GM19025 (cell line): ENCODE measurements around the gene UBE2G2.

Source experiments
- ATAC-seq: cut with Tn5 transposase; IDR thresholded peaks from one replicate; pipeline ENCODE4 v1.9.1; 2021; ENCODE audit warnings: mild to moderate bottlenecking, low read depth, moderate library complexity; ENCODE audit not compliant: unreplicated experiment

The UBE2G2 gene

DNA sequence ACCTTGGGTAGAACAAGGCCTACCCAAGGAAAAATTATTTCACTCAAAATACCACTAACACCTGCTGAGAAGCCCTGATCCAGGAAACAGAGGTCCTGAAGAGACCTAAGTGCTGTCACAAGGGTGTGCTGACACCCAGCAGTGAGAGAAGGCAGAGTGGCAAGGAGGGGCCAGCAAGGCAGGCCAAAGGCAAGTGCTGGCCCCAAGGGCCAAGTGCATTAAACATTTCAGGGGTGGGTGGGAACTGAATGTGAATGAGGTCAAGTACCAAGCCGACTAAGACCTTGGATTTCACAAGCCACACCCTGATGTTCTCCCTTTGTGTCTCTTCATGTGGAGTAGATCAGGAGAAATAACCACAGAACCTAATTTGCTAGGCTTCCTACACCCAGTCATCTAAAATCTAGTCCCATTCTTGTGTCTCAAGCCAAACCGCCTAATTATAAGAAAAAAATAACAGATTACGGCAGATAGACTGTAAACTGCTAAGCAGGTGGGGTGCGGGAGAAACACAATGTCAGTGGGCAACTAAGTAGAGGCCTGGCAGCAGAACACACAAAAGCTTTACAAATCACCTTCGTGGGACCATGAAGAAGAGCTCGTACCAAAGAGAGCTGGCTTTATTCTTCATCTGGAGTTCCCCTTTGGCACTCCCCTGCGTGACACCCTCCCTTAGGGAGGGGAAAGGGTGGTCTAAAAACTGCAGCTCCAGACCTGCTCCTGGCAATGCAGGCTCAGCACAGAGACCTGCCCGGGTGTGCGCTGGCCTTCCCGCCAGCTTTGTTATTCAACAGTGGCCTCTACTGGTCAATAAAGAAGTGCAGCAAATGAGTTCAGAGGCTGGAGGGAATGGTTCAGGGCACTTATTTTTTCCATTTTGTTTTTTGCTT is 8.7 kb downstream of the UBE2G2 start:
- no peak for ATAC-seq

DNA sequence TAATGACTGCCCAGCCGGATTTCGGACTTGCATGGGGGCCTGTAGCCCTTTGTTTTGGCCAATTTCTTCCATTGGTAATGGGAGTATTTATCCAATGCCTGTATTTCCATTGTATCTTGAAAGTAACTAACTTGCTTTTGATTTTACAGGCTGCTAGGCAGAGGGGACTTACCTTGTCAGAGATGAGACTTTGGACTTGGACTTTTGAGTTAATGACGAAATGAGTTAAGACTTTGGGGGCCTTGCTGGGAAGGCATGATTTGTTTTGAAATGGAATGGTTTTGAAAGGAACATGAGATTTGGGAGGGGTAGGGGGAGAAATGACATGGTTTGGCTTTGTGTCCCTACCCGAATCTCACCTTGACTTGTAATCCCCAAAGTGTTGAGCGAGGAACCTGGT is 9.6 kb downstream of the UBE2G2 start:
- ATAC-seq, result no peak

DNA sequence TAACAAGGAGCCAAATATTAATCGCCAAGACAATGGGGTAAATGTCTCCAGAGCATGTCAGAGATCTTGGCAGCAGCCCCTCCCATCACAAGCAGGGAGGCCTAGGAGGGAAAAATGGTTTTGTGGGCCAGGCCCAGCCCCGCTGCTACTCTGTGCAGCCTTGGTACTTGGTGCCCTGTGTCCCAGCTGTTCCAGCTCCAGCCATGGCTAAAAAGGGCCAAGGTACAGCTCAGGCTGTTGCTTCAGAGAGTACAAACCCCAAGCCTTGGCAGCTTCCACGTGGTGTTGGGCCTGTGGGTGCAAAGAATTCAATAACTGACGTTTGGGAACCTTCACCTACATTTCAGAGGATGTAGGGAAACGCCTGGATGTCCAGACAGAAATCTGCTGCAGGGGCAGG is 10.4 kb downstream of the UBE2G2 start:
- no peak for ATAC-seq

DNA sequence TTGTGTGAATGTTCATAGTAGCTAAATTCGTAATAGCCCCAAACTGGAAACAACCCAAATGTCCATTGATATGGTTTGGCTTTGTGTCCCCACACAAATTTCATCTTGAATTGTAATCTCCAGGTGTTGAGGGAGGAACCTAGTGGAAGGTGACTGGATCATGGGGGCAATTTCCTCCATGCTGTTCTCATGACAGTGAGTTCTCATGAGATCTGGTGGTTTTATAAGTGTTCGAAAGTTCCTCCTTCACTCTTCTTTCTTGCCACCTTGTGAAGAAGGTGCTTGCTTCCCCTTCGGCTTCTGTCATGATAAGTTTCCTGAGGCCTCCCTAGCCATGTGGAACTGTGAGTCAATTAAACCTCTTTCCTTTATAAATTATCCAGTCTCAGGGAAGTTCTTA is 11.3 kb downstream of the UBE2G2 start:
- ATAC-seq, result no peak

DNA sequence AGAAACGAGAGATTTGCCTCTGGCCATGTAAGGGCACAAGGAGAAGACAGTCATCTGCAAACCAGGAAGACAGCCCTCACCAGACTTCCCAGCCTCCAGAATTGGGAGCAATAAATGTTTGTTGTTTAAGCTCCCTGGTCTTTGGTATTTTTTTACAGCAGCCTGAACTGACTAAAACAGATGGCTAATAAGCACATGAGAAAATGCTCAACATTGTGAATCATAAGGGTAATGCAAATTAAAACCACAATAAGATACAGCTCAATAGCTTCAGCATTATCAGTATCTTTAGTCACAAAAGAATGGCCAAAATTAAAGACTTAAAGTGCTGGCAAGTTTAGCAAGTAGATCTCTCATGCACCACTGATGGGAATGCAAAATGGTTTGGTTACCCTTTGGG is 11.7 kb downstream of the UBE2G2 start:
- no peak for ATAC-seq

DNA sequence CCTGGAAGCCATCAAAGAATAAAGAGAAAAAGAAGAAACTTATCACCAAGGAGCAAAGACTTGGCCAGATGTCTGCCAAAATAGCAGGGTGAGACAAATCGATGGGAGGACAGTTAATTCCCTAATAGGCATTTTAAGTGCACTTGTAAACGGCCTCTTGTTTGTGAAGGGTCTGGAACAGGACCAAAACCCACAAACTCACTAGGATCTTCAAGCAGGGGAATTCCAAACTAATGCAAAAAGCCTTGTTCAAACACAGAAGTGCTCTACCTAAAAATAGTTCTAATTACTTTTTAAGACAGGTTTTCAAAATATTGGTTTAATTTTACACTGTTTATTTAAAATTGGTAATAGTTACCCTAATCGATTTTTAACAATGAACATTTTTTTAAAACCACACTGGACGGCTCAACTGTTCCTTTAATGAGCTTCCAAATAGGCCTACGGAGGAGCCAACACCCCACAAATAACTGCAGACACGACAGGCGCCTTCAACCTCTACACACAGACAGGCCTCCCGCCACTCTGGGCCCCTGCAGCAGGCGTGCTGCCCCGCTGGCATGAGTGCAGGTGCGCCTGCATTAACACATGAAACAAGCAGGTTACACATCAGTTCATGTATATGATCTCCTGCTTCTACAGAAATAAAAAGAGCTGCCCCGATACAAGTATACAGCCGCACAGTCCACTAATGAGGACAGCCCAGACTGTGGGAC is 15.8 kb downstream of the UBE2G2 start:
- ATAC-seq, result no peak

DNA sequence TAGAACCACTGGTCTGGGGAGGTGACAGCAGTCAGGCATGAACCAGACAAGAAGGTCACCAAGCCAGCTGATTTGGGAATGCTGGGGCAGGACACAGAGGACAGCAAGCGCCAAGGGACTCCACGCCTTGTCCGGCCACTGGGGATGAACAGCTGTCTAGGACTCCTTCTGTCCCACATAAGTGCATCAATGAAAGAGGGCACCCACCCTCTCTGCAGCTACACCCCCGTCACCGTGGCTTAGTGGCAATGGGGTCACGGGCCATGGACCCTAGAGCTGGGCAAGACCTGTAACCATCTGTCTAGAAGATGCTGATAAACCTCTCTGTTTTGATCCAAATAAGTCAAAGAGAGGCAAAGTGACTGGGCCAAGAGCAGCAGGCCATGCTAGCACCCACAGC is 16.8 kb downstream of the UBE2G2 start:
- ATAC-seq, result no peak

DNA sequence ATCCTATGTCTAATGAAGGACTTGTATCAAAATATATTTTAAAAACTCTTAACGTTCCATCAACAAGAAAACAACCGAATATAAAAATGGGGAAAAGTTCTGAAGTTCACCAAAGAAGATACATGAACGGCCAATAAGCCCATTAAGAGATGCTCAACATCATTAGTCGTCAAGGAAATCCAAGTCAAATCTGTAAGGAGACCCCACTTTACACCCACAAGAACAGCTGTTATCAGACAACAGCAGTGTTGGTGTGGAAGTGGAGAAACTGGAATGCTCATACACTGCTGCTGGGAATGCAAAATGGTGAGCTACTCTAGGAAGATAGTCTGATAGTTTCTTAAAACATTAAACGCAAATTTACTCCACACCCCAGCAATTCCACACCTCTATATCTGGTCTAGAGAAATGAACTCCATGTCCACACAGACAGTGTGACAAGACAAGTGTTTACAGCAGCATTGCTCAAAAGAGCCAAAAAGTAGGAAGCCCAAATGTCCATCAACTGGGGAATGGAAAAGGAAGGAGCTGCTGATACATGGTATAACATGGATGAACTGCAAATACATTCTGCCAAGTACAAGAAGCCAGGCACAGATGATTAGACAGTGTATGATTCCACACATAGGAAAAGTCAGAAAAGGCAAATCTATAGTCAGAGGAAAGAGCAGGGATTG is 18.5 kb downstream of the UBE2G2 start:
- no peak for ATAC-seq

DNA sequence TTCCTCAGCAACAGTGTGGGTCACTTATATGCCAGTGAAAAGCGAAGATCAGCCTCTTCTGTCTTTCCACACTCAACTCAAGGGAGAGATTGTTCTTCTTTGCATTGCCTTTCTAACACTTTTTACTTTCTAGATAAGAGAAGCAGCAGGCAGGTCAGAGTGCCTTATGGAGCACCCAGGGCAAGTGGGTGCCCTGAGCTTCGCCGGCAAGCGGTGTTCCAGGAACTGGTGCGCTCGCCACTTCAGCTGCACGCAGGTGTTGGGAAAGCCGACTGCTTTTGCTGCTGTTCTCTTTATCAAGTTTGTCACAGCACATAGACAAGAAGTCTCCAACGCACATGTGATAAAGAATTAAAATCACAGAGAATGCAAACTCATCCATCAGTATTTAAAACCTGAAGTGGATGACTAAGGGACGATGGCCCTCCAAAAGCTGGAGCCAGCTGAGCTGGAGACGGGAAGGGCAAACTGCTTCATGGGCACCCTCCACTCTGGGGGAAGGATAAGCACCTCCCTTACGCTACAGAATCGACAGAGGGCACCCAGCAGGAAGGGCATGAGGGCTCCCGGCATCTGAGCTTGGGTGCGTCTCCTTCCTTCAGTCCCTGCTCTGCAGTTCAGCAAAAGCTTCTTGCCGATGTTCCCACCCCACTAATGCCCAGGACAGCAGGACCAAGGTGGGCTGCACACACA is 20.7 kb downstream of the UBE2G2 start:
- ATAC-seq, result no peak

DNA sequence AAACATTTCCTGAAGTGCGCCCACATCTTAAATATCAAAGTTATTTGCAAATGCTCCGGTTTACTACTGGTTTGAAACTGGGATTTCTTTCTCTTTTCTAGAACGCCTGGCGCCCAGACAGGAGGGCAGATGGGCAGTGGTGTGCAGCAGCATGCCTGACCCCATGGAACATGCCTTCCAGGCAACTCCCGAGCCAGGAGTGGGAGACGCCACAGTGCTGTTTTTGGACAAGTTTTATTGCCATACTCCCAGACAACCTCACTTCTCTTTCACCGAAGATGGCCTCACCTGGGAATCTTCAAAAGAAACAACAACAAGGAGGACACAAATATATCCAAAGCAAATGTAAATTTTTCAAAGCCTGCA is 21.5 kb downstream of the UBE2G2 start:
- ATAC-seq, result no peak

DNA sequence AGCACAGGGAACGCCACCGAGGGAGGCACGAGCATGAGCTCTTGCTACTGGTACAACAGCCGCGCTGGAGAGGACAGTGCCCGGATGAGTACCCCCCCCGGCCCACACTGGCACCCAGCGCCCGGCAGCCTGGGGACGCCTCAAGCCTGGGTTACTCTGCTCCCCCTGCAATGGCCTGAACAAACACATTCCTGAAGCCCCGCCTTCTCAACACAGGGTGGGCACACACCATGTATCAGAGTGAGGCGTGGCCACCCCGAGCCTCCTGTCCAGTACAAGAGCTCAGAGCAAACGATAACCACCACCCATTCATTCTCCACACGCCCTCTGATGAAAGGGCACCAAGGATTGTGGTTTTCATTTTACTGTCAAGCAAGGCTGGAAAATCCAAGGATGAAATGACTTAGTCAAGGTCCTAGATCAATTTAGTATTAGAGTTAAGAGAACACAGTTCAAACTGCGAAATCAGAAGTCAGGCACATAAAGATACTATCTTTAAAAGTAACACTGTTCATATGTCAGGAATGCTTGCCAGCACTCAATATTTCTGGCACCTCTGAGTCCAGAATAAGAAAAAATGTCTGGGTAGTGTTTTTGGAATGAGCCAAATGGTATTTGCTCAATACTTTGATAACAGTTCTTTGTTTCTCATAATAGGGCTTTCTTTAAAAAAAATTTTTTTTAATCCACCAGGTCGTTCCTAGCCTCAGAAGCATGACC is 22.0 kb downstream of the UBE2G2 start:
- no peak for ATAC-seq

DNA sequence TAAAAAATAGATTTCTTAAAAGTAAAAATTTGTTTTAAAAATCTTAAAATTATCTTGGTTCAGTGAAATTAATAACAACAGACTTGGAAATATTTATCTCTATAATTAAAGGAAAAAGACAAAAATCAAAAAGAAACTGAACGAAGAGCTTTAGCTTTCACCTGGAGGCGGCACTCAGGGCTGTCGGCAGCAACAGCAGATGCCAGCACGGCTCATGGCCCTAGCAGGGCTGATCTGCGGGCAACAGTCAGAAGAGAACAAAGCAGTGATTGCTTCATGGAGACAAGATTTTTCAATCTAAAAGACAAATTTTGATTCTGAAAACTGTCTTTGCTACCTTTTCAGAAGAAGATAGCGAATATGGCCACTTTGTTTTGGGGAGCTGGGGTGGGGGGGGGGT is 22.6 kb downstream of the UBE2G2 start:
- no peak for ATAC-seq

DNA sequence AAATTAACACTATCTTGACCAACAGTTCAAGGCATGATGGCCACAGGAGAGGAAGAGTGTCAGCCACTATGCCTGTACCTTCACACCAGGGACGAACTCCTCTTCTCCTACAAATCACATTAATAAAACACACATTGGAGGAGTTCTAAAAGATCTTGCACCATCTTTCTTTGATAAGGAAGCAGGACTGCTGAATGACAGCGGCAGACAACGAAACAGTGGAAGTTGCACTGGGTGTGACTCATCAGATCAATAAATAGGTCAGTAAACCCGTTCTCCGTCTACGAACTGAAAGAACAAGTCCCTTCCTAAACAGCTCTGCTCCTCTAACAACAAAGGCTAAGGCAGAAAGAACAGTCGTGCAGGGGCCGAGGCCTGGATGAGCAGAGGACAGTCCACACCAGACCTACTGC is 23.1 kb downstream of the UBE2G2 start:
- ATAC-seq, result no peak

DNA sequence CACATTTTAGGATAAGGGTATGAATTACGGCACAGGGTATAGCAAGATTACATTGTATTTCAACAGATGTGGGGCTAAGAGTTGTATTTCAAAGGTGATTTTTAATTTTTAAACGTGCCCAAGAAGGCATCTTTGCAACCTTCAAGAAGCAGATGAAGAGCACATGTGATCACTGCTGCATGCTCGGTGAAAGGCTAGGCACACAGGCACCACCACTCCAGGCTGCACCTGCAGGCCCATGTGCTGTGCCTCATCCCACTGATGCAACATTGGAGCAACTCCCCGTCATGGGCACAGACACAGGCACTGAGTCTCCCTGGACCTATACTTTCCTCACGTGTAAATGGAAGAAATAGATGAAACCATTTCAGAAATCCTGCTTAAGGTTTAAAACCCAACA is 23.5 kb downstream of the UBE2G2 start:
- ATAC-seq, result no peak

DNA sequence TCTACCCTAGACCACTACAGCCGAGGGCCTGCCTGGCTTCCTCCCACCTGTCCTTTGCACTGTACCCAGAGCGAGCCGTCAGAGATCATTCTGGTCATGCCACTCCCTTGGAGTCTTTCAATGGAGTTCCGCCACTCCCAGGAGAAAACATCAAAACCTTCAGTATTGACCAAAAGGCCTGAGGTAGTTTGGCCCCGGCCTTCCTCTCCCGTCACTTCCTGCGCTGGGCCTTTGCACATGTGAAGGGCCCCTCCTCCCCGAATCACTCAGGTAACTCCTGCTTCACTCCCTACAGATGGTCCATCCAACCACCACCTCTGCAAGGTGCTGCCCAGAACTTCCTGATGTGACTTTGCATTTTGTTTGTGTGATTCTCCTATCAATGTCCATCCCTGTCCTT is 26.6 kb downstream of the UBE2G2 start:
- no peak for ATAC-seq

DNA sequence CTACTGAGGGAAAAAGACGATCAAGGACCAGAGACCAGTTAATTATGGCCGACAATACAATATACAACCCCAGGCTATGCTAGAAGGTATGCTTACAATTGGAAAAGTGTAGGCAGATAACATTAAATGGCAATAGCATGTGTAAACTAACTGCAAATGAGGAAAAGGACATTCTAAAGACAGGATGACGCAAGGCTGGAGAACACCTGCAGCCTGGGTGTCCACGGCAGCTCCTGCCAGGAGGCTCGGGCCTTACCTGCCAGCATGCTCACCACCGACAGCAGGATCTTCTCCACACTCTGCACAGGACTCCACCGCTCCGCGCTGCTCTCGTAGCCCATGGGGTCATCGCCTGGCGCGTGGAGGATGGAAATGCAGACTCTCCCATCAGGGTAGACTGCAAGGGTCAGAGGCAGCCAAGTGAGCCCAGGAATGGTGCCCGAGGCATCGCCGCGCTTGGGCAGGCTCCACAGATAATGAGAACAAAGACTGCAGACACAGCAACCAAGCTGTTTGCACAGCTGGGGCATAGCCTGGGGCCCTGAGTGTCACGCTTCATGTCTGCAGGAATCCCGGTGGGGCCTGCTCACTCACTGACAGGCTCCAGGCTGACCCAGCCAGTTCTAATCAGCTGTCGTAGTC is 28.2 kb downstream of the UBE2G2 start:
- no peak for ATAC-seq

DNA sequence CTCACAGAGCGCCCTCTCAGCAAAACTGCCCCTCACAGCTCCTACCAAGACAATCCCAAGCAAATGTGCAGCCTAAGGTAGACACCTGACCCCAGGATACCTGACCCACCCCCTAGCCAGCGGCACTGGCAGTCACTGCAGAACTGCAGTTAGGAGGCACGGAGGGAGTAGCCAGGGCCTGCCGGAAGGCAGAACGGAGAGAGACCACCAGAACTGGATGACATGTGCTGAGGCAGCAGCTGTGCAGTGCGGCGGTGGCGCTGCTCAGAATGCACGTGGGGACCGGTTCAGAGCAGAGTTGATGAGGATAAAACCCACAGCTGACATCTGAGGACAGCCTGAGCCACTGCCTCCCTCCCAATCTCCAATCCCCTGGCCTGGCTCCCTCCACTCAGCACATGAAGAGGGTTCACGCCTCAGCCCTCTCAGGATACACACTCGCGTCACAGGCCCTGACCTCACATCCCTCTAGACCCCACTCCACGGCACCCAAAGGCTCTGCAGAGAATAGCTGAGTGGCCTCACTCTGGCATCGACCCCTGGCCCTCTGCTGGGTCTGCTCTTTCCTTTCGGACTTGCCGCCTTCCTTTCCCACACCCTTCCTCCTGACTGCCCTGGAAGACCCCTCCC is 29.6 kb downstream of the UBE2G2 start:
- no peak for ATAC-seq

DNA sequence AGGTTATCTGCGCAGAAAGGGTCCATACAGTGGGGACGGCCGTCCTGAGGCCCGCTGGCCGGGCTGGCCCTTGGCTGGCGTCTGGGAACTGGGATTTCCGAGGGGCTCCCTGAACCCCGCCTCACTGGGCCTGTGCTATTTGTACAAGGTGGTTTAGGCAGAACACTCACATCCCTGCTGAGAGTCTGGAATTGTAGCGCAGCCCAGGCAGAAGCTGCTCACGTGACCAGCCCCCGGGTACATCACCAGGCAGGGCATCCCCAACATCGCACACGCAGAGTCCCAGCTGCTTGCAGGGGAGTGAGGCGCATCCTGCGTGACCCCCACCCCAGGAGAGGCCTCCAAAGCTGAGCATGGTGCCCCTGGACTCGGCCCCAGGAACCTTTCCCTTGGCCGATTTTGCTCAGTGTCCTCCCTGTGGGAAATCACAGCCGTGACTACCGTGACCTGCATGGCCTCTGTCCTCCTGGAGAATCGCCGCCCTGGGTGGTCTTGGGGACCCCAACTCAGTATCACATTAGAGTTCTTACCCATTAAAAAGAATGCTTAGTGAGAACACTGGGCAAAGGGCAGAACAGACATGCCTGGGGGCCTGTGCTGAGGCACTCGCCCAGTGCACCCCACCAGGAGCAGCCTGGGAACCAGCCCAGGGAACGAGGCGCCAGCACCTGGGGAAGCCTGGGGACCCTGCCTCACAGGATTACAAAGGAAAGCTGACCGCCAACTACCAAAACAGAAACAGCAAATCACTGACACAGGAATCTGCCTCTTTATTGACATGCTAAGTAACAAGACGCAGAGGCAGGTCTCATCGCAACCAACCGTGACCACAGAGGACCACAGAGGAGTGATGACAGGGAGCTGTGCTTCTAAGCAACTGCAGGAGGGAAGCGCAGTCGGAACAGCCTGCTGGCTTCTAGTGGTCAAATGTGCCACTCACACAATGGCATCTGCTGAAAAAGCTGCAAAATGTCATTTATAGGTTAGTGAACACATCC is 33.5 kb downstream of the UBE2G2 start:
- no peak for ATAC-seq
